Regular cardiac myocyte (primary cell): ENCODE results near the gene TPBG. TPM values are rescaled to one million over a fixed set of nuclear protein-coding genes. Genes with fewer than 3 reads are reported as not detected.

Experiments used
- total RNA-seq: library from RNA; depleted of rRNA; stranded (reverse); fragments of >200 nt; gene quantifications from 2 replicates; pipeline ENCODE4 v1.2.3, GENCODE V29; 2014

Gene TPBG
- total RNA-seq, result 61.9 and 79.2 TPM in 2 replicates

GRCh38 chr6:82363428-82364086 lies at the start of gene TPBG:
TPBG (plus strand) TSS chr6:82363817; CDS start chr6:82364962, 1,145 bp downstream.

Other genes starting within 250 kb of the TPBG start
- gene IBTK, start 116.1 kb upstream of the TPBG start, total RNA-seq, result 45.7 and 54.3 TPM in 2 replicates